NK-92 (cell line): ENCODE measurements around the gene UCMA.
"Not testable (repeated sequence)": the region's sequence is repeated elsewhere in the genome, so short reads cannot be mapped to it uniquely, and the experiment has no call there.

Experiments
- DNase-seq: peaks from one replicate; lab custom pipeline; 2025; ENCODE audit not compliant: unreplicated experiment; lab: John Stamatoyannopoulos, UW

UCMA gene

DNA sequence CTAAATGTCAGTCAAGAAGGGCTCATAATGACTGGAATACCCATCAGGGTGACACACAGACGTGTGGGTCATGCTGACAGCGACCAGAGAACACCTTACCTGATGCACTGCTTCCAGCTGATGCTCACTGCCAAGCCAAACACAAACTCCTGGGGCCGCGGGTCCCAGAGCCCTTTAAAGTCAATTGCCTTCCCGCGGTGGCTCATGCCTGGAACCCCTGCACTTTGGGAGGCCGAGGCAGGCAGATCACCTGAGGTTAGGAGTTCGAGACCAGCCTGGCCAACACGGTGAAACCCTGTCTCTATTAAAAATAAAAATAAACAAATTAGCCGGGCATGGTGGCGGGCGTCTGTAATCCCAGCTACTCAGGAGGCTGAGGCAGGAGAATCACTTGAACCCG is 562 bp upstream of the UCMA start:
- DNase-seq = not testable (repeated sequence)

DNA sequence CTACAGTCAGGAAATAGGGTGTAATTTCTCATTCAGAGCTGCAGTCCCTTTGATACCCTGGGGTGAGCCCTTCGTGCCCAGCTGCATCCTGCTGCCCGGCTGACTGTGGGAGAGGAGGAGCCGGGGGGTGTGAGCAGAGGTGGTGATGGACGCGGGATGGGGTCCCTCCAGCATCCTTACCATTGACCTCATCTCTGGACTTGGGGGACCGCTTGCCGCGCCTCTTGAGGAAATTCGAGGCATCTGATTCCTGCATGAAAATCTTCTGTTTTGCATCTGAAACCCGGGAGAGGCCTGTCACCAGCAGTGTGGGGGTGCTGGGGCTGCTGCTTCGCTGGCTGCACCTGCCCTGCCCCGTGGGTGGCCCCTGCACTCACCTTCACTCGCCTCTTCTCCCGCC is 816 bp downstream of the UCMA start:
- DNase-seq = no peak

- no peak for DNase-seq
These were observed 2.4 kb downstream of the UCMA start for GRCh38 chr10:13231808-13232207.

DNA sequence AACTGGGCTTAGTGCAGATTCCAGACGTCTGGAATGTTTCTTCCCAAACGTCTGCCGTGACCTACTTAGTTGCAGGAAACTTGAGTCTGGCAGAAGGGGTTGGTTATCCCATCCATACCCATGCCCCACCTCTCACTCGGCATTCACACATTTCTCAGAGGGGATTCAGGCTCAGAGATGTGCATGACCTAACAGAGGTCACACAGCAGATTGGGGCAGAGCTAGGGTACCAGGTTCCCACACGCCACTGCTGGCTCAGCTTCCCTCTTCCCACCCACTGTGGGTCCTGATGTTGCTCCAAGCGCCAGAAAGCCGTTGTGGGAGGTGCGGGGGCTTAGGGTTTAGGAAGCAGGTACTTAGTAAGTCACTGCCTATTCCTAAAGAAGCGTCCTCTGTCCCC is 3.0 kb downstream of the UCMA start:
- no peak for DNase-seq

GRCh38 chr10:13227031-13227430 is 7.1 kb downstream of the UCMA start:
- DNase-seq = no peak

DNA sequence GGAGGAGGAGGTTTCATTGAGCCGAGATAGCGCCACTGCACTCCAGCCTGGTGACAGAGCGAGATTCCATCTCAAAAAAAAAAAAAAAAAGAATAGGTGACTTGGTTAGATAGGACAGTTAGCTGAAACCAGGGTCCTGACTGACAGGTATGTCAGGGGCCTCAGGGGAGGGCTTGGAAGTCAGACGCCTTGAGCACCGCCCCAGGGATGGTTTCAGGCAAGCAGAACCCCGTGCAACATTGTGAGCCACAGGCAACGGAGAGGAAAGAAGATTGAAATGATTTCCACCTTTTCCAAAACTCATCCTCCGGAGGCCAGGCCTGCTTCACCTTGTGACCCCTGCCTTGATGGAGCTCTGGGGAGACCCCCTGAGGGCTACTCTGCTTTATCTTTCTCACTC is 8.6 kb downstream of the UCMA start:
- no peak for DNase-seq

- DNase-seq = no peak
These were observed 9.8 kb downstream of the UCMA start for GRCh38 chr10:13224210-13224995.

- no peak for DNase-seq
These were observed 10.9 kb downstream of the UCMA start for GRCh38 chr10:13223241-13223640.

GRCh38 chr10:13222566-13222965 is 11.6 kb downstream of the UCMA start:
- no peak for DNase-seq

GRCh38 chr10:13222151-13222550 is 12.0 kb downstream of the UCMA start:
- DNase-seq = no peak

GRCh38 chr10:13221572-13221971 is 12.6 kb downstream of the UCMA start:
- DNase-seq = no peak

DNA sequence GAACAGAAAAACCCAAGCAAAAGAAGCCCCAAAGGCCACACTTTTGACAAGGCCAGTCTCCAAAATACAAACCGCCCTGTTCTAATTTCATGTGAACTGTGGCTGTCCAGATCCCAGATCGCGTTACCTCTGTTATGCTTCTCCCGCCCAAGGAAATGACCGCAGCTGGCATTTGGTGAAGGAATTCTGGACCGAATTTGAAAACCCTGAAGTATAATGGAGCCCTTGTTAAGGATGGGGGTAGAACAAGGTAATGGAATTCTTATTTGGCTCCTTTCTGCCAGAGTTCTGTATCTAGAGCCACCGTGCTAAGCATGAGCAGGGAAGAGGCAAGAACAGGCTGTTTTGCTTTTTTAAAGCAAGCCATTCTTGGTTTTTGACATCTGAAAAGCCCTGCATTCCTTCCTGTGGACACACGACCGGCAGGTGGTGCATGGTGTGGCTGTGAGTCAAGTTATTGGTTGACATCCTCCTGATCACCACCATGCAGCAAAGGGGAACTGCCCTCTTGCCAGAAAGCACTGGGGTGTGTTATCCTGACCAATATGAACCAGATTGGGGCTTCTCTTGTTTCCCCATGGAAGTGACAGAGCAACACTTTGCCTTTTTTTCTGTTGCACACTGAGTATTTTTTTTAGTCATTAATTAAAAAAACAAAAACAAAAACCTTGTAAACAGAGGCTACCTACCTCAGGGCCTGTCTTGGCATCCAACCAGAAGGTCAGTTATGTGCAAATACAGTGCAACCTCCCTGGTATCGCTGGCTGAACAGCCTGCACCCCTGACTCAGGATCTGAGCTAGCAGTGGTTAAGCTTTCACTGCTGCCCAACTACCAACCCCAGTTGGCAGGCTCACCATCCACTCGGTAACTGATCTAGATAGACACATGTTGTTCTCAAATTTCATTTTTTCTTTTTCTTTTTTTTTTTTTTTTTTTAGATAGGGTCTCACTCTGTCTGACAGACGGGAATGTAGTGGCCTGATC is 14.2 kb downstream of the UCMA start:
- no peak for DNase-seq

DNA sequence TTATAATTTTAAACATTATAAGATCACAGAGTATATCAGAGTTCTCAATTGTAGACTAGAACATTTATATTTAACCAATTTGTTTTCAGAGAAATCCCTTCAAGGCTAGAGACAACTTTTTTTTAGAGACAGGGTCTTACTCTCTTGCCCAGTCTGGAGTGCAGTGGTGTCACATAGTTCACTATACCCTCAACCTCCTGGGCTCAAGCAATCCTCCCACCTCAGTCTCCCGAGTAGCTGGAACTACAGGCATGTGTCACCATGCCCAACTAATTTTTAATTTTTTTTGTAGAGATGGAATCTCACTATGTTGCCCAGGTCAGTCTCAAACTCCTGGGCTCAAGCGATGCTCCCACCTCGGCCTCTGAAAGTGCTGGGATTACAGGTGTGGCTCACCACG is 15.3 kb downstream of the UCMA start:
- DNase-seq = no peak

DNA sequence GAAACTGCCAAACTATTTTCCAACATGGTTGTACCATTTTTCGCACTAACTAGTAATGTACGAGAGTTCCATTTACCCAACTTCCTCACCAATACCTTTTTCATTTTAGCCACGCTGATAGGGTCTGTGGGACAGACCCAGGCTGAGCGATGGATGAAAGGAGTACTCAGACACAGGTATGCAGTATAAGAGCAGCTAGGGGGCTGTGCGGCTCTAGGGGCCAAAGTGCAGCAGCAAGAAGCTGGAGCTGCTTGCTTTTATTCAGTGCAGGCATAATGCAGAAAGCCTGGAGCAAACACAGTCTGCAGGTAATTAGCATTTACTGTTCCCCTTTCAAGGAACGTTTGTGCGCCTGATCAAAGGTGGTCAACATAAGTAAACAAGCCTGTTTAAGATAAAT is 21.0 kb downstream of the UCMA start:
- DNase-seq = no peak

DNA sequence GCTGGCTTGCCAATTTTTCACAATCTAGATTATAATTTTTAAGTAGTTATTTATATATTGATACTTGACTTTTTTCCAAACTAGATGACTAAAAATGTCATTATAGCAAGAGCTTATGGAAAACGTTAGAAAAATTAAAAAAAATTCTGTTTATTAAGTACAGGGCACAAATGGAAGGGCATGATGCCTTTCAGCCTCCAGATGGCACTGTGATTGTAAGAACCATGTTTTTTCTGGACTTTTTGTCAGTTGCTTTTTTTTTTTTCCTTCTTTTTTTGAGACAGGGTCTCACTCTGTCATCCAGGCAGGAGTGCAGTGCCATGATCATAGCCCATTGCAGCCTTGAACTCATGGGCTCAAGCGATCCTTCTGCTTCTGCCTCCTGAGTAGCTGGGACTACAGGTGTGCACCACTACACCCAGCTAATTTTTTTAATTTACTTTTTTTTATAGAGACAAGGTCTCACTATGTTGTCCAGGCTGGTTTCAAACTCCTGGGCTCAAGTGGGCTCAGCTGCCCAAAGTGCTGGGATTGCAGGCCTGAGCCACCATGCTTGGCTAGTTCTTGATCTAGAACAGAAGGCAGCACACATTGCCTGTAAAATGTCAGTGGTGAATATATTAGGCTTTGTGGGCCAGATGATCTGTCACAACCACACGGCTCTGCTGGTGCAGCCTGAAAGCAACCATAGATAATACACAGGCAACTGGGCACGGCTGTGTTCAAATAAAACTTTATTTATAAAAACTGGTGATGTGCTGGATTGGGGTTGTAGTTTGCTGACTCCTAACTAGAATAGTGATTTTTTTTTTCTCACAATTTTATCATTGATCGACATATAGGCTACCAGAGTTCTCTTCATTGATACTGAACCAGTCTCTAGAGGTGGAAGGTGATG is 27.4 kb downstream of the UCMA start:
- DNase-seq = no peak

DNA sequence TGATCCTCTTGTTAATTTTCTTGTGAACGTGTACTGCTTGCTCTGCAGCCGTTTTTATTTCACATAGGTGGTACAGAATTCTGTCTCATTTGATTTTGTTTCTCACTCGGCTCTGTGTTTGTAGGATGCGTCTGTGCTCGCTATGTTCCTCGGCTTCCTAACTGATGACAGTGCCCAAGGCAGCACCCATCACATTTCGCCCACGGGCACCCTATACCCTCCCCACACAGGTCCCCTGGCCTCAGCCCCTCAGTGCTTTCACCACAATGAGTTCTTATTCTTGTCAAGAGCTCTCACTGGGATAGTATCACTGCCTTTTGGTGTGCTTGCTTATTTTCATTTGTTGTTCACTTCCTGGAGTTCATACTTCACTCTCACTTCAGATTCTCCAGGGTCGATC is 28.1 kb downstream of the UCMA start:
- no peak for DNase-seq

- DNase-seq = no peak
These were observed 33.0 kb downstream of the UCMA start for GRCh38 chr10:13201132-13201531.

GRCh38 chr10:13195016-13195415 is 39.2 kb downstream of the UCMA start:
- no peak for DNase-seq

DNA sequence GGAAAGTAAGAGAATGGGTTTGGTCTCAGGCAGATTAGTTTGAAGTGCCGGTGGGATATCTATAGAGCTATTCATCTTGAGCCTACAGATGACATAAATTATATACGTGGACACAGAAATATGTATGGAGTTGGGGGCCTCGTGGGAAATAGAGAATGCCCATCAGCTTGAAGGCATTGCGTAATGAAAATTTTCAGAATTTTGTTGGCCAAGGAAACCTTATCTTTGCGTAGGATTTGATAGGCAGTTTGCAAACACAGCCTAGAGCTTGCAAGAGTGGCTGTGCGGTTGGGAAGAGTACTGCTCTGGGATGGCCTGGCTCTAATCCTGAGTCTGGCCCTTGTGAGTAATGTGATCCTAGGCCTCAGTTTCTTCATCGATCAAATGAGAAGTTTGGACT is 40.5 kb downstream of the UCMA start:
- DNase-seq = no peak

DNA sequence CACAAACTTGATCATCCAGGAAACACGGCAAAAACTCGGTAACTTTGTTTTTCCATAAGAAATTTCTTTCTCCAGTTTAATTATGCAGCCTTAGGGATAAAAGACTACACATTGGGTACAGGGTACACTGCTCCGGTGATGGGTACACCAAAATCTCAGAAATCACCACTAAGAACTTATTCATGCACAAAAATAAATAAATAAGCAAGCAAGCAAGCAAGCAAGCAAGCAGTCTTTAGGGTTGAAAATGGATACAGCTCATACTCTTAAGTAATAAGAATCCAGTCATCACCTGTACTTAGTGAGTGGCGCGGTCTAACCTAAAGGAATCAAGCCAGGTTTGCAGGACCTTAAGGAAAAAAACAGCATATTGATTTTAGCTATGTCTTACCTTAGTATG is 42.8 kb downstream of the UCMA start:
- no peak for DNase-seq

- DNase-seq = no peak
These were observed 43.4 kb downstream of the UCMA start for GRCh38 chr10:13190816-13191215.
